K562 (cell line): Measurements from ENCODE around the gene RCC2. TPM values are rescaled to one million over a fixed set of nuclear protein-coding genes. Genes with fewer than 3 reads are reported as not detected.

Source experiments
- EP400 ChIP-seq: fragments of 450-650 bp; IDR thresholded peaks from 2 replicates; pipeline ENCODE4 v1.6.1; 2017; ENCODE audit warnings: antibody characterized with exemption, mild to moderate bottlenecking, moderate library complexity
- GATAD2B ChIP-seq: fragments of 450-650 bp; IDR thresholded peaks from 2 replicates; pipeline ENCODE4 v1.6.1; 2017; ENCODE audit warnings: mild to moderate bottlenecking, borderline replicate concordance
- HCFC1 ChIP-seq: IDR thresholded peaks from 2 replicates; pipeline ENCODE4 v1.6.1; 2012; ENCODE audit warnings: low read depth, low read length, improper control_type of control experiment
- HSF4 ChIP-seq: fragments of 250-450 bp; sonication (Bioruptor Pico); IDR thresholded peaks from 2 replicates; pipeline ENCODE4 v2.1.2; 2022; ENCODE audit warnings: mild to moderate bottlenecking, moderate library complexity, borderline replicate concordance
- JUND ChIP-seq, 2 experiments: IDR thresholded peaks; 2 replicates in 1 of 2; 3 replicates in 1 of 2; pipeline ENCODE4 v1.6.1; 2011; ENCODE audit warnings: borderline replicate concordance in 2 of 2, low read depth in 2 of 2, low read length in 2 of 2, improper control_type of control experiment in 1 of 2, missing biosample characterization in 1 of 2, missing genetic modification characterization in 1 of 2, missing genetic modification reagents in 1 of 2
- NFRKB ChIP-seq: fragments of 450-650 bp; IDR thresholded peaks from 2 replicates; pipeline ENCODE4 v1.6.1; 2016; ENCODE audit warnings: low read depth
- SRSF7 ChIP-seq: fragments of 200-400 bp; formaldehyde crosslinking; optimal IDR thresholded peaks from 2 replicates; pipeline ENCODE3; 2017; ENCODE audit warnings: mild to moderate bottlenecking, low read depth, low read length
- TCF7L2 ChIP-seq: fragments of 150-350 bp; IDR thresholded peaks from 2 replicates; pipeline ENCODE4 v1.6.1; 2016; ENCODE audit warnings: low read depth, mild to moderate bottlenecking, low read length, moderate library complexity
- polyA plus RNA-seq, 8 experiments: library from polyadenylated mRNA; depleted of rRNA in 4 of 8; stranded (reverse) in 5 of 8; unstranded in 3 of 8; fragments of >200 nt; fragmentation: Nextera tagmentation in 2 of 8; fragmentation: Illumina TruSeq in 1 of 8; extraction: Ambion mirVana in 2 of 8; extraction: Trizol in 1 of 8; gene quantifications; 2 replicates each; pipeline versions ENCODE4 v1.2.1 to v1.2.3, GENCODE V29; 2011 to 2014; ENCODE audit warnings: inconsistent platforms in 1 of 8, missing spikeins in 1 of 8
- total RNA-seq, 7 experiments: library from RNA; depleted of rRNA in 6 of 7; stranded (reverse); fragments of >200 nt in 6 of 7; fragmentation: Illumina TruSeq in 2 of 7; extraction: Trizol in 2 of 7; gene quantifications; 2 replicates each; pipeline versions ENCODE4 v1.2.1 to v1.2.3, GENCODE V29; 2011 to 2021; ENCODE audit warnings: low replicate concordance in 1 of 7
- TF ChIP-seq, protein P1 (sequence below): fragments of 250-450 bp; sonication (Bioruptor Pico); IDR thresholded peaks from 2 replicates; pipeline ENCODE4 v1.8.0; 2022; ENCODE audit warnings: inconsistent platforms, mild to moderate bottlenecking, moderate library complexity, borderline replicate concordance
- TF ChIP-seq, protein P2 (sequence below), 2 experiments: fragments of 450-650 bp in 1 of 2; IDR thresholded peaks; 2 replicates each; pipeline ENCODE4 v1.6.1; 2011 to 2017; ENCODE audit warnings: low read depth in 2 of 2, antibody characterized with exemption in 1 of 2, borderline replicate concordance in 1 of 2, low read length in 1 of 2, mild to moderate bottlenecking in 1 of 2, mixed read lengths in 1 of 2; ENCODE audit not compliant: control insufficient read depth in 1 of 2
- TF ChIP-seq, protein P3 (sequence below): fragments of 450-650 bp; IDR thresholded peaks from 2 replicates; pipeline ENCODE4 v1.6.1; 2017; ENCODE audit warnings: antibody characterized with exemption, mild to moderate bottlenecking
- TF ChIP-seq, protein P4 (sequence below): fragments of 250-450 bp; sonication (Bioruptor Pico); IDR thresholded peaks from 2 replicates; pipeline ENCODE4 v1.5.0; 2021

The RCC2 gene
- total and polyA plus RNA-seq, 9 of the 15 experiments (the other 6 are each of a cell fraction or from before 2014, with no cell fraction given) = 31.8 to 292 (median 116) TPM

DNA sequence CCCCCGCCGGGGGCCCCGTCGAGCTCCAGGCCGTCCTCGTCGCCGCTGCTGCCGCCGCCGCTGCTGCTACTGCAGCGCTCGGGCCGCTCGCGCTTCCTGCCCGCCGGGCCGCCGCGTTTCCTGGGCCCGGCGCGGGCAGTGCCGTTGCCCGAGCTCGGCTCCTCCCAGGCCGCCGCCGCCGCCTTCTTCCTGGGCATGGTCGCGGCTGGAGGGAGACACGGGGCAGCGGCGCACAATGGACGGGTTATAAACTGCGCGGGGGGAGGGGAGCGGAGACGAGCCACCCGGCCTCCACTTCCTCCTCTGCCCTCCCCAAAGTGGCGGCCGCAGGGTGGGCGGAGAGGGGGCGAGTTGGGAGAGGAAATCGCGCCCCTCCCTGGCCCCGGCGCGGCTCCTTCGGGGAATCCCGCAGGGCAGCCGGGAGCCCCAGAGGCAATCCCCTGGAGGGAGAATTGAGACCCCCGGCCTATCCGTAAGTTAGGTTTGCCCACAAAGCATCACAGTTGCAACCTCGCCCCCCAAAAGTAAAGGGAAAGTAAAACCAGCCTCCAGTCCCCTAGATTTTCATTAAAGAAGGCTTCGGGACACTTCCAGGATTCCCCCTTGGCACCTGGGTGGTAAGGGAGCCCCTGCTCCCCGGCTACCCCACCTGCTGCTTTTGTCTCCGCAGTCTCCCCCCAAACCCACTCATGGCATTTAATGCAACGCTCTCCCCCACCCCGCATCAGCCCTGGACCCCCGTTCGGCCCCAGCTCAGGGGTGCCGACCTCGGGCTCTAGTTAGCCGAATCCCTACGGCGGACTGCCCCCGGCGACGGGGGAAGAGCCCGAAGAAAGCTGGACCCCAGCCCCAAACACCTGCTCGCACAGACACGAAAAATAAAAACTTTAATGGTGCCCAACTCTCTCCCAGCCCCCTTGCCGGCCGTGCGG, 893 bp downstream of the RCC2 start (continued):
- TF ChIP-seq, protein P1, sequence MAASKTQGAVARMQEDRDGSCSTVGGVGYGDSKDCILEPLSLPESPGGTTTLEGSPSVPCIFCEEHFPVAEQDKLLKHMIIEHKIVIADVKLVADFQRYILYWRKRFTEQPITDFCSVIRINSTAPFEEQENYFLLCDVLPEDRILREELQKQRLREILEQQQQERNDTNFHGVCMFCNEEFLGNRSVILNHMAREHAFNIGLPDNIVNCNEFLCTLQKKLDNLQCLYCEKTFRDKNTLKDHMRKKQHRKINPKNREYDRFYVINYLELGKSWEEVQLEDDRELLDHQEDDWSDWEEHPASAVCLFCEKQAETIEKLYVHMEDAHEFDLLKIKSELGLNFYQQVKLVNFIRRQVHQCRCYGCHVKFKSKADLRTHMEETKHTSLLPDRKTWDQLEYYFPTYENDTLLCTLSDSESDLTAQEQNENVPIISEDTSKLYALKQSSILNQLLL (CRISPR knock-in tag) = no peak
- peak; percentile 65; the same call in 1 of the 2 replicates for TF ChIP-seq GATAD2B
- TF ChIP-seq, protein P2, sequence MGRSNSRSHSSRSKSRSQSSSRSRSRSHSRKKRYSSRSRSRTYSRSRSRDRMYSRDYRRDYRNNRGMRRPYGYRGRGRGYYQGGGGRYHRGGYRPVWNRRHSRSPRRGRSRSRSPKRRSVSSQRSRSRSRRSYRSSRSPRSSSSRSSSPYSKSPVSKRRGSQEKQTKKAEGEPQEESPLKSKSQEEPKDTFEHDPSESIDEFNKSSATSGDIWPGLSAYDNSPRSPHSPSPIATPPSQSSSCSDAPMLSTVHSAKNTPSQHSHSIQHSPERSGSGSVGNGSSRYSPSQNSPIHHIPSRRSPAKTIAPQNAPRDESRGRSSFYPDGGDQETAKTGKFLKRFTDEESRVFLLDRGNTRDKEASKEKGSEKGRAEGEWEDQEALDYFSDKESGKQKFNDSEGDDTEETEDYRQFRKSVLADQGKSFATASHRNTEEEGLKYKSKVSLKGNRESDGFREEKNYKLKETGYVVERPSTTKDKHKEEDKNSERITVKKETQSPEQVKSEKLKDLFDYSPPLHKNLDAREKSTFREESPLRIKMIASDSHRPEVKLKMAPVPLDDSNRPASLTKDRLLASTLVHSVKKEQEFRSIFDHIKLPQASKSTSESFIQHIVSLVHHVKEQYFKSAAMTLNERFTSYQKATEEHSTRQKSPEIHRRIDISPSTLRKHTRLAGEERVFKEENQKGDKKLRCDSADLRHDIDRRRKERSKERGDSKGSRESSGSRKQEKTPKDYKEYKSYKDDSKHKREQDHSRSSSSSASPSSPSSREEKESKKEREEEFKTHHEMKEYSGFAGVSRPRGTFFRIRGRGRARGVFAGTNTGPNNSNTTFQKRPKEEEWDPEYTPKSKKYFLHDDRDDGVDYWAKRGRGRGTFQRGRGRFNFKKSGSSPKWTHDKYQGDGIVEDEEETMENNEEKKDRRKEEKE (IDR thresholded peaks at IDR 0.05; ENCODE audit: borderline replicate concordance in 1 of 2, control insufficient read depth in 1 of 2, low read depth in 2 of 2, low read length in 1 of 2) = no peak
- peak; percentile 44 for TF ChIP-seq EP400
- no peak for TF ChIP-seq NFRKB
- no peak for TF ChIP-seq HSF4 (CRISPR knock-in tag)
- 0 out of 2 replicates have a peak, but pooled peaks have one; percentile 12 for TF ChIP-seq JUND (IDR thresholded peaks at IDR 0.05; ENCODE audit: borderline replicate concordance, low read depth, low read length)
- TF ChIP-seq JUND (tag; IDR thresholded peaks at IDR 0.05; ENCODE audit: borderline replicate concordance, low read depth, low read length) = no peak; the same call in 2 of the 3 replicates
- no peak for TF ChIP-seq TCF7L2
- TF ChIP-seq, protein P3, sequence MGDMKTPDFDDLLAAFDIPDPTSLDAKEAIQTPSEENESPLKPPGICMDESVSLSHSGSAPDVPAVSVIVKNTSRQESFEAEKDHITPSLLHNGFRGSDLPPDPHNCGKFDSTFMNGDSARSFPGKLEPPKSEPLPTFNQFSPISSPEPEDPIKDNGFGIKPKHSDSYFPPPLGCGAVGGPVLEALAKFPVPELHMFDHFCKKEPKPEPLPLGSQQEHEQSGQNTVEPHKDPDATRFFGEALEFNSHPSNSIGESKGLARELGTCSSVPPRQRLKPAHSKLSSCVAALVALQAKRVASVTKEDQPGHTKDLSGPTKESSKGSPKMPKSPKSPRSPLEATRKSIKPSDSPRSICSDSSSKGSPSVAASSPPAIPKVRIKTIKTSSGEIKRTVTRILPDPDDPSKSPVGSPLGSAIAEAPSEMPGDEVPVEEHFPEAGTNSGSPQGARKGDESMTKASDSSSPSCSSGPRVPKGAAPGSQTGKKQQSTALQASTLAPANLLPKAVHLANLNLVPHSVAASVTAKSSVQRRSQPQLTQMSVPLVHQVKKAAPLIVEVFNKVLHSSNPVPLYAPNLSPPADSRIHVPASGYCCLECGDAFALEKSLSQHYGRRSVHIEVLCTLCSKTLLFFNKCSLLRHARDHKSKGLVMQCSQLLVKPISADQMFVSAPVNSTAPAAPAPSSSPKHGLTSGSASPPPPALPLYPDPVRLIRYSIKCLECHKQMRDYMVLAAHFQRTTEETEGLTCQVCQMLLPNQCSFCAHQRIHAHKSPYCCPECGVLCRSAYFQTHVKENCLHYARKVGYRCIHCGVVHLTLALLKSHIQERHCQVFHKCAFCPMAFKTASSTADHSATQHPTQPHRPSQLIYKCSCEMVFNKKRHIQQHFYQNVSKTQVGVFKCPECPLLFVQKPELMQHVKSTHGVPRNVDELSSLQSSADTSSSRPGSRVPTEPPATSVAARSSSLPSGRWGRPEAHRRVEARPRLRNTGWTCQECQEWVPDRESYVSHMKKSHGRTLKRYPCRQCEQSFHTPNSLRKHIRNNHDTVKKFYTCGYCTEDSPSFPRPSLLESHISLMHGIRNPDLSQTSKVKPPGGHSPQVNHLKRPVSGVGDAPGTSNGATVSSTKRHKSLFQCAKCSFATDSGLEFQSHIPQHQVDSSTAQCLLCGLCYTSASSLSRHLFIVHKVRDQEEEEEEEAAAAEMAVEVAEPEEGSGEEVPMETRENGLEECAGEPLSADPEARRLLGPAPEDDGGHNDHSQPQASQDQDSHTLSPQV = 0 out of 2 replicates have a peak, but pooled peaks have one; percentile 50
- TF ChIP-seq, protein P4, sequence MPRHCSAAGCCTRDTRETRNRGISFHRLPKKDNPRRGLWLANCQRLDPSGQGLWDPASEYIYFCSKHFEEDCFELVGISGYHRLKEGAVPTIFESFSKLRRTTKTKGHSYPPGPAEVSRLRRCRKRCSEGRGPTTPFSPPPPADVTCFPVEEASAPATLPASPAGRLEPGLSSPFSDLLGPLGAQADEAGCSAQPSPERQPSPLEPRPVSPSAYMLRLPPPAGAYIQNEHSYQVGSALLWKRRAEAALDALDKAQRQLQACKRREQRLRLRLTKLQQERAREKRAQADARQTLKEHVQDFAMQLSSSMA (CRISPR knock-in tag) = no peak
- no peak for TF ChIP-seq SRSF7
- 0 out of 2 replicates have a peak, but pooled peaks have one; percentile 20 for TF ChIP-seq HCFC1
